Left kidney (tissue), 2 donors: ENCODE results near the gene ARHGEF26. TPM values are rescaled to one million over a fixed set of nuclear protein-coding genes. Genes with fewer than 3 reads are reported as not detected.

Experiments
- DNase-seq: peaks from one replicate; pipeline ENCODE4 v3.0.0-alpha.2; 2013
- polyA plus RNA-seq: library from polyadenylated mRNA; unstranded; fragments of 120-200 nt; gene quantifications from one replicate; pipeline ENCODE4 v1.2.1, GENCODE V29; 2013; ENCODE audit not compliant: insufficient read length

Gene ARHGEF26
- polyA plus RNA-seq, 1 donor: 20.1 TPM

DNA sequence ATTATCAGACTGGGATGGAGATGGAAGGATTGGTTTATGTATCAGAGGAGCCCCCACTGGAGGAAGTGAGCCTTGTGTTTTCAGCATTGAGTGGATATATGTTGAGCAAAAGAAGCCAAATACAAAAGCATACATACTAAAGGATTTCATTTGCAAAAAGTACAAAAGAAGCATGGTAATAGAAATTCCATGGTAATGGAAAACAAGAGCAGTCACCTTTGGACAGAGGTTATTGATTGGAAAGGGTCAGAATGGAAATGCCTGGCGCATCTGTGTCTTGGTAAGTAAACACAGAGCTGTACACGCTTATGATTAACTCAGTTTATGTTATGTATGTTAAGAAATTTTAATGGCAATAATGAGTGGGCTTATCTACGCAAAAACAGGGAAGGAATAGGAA is 130.4 kb downstream of the ARHGEF26 start:
- no peak for DNase-seq

- DNase-seq: peak; percentile 89
Measured at GRCh38 chr3:154252759-154253638, 131.8 kb downstream of the ARHGEF26 start.

DNA sequence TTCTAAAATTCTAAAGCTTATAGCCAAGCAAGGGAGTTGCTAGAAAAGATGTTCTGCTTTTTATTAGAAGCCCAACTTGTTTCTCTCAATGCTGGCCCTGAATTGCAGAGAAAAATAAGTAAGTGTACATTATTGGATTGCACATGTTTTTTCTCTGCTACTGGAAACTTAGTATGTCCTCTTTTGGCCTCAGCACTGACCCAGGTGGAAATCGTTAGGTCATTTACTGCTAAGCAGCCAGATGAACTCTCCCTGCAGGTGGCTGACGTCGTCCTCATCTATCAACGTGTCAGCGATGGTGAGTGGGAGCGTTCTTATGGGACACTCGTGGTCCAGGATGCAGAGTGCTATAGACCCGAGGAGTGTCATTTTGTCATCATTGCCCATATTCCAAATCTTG is 133.3 kb downstream of the ARHGEF26 start:
- no peak for DNase-seq

DNA sequence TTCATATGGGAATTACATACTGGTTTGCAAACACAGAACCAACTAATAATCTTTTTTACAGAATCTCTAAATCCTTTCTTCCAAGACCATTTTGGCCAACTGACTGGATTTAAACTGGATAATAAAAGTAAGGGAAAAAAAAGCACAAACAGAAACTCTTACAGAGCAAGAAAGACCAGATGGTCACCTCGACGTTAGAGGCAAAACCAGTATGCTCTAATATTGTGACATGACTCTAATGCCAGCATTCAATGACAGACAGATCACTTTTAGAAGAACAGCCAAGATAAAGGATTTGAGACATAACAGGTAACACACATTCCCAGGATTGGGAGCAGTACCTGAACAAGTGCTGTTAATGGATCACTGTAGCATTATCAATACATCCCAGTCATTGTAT is 152.2 kb downstream of the ARHGEF26 start:
- no peak for DNase-seq

DNA sequence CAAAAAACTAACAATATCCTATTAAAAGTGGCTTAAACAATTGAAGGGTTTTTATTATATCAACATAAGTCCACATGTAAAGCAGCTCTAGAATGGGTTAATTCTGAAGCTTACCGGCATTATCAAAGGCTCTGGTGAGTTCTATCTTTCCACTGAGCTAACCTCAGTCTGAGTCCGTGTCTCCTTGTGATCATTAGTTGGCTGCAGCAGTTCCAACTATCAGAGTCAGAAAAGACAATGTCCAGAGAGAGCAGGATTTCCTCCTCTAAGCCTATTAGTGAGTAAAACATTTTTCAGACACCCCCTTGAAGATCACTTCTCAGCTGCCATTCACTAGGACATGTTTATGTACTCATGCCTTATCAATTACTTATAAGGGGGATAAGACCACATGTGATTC is 153.2 kb downstream of the ARHGEF26 start:
- DNase-seq: no peak

DNA sequence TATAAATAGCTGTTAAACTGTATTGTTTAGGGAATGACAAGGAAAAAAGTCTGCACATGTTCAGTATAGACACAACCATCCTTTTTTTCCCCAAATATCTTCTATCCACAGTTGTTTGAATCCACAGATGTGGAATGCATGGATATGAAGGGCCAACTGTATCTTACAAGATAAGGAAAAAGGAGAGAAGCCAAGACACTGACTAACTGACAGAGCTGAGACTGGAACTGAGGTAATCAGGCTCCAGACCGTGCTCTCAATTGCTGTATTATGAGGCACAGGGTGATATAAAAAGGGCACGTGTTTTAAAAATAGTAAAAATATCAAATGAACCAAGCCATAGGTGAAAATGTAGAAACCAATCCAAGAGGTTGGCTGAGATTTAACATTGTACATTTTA is 154.1 kb downstream of the ARHGEF26 start:
- no peak for DNase-seq

DNA sequence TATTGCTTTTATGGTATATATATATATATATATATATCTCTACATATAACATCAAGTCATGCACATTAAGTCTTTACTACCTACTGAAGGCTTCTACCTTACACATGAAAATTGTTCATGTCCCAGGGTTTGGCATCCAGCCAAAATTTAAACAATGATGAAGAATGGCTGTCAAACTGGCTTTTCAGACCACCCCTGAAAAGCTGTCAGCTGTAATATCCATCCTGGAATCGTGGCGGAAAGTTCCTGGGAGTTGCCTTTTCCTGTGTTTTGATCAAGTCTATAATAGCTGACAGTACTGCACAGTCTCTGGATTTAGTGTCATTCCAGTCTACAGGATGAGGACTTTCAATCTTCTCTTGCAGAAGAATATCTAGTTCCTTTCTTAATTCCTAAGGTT is 154.8 kb downstream of the ARHGEF26 start:
- no peak for DNase-seq

DNA sequence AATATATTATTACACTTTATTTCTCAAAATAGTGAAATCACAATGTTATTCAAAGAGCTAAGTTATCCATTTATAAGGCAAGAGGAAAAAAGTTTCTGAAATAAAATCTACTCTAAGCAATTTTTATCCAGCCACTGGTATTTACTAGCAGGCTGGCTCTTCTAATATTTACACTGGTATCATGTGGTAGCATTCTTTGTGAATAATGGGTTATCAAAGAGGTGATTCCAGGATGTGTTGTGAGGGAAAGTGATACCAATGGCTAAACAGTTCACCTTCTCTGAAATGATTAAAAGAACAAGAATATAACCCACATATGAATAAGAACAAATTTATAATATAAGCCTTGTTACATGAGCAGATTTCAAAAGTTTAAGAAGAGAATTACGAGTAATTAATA is 159.0 kb downstream of the ARHGEF26 start:
- DNase-seq: no peak

- DNase-seq: no peak
Measured at GRCh38 chr3:154285221-154285620, 164.0 kb downstream of the ARHGEF26 start.

DNA sequence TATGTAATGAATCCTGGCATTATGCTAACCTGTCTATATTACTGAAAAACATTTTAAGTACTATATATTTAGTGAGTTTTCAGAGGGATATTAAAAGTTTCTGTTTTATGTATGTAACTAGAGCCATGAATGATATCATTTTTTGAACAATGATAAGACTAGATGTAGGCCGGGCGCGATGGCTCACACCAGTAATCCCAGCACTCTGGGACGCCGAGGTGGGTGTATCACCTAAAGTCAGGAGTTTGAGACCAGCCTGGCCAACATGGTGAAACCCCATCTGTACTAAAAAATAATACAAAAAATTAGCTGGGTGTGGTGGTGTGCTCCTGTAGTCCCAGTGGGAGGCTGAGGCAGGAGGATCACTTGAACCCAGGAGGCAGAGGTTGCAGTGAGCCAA is 169.0 kb downstream of the ARHGEF26 start:
- no peak for DNase-seq

DNA sequence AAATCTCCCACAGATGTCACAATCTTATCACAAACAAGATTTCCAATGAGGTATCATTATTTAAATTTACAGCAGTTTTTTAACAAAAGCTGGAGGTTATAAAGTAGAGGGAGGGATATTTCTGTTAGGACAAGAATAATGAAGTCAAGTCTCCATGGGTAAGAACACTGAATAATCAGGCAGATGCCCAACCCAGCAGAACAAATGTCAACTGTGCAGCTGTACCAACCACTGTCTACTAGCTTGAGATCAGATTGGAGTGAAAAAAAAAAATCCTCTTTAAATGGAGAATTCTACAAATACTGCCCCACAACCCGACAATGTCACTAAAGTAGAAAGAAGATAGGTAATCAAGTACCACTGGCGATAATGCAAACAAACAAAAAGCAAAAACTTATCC is 172.8 kb downstream of the ARHGEF26 start:
- no peak for DNase-seq

- DNase-seq: no peak
Measured at GRCh38 chr3:154301561-154301960, 180.4 kb downstream of the ARHGEF26 start.

DNA sequence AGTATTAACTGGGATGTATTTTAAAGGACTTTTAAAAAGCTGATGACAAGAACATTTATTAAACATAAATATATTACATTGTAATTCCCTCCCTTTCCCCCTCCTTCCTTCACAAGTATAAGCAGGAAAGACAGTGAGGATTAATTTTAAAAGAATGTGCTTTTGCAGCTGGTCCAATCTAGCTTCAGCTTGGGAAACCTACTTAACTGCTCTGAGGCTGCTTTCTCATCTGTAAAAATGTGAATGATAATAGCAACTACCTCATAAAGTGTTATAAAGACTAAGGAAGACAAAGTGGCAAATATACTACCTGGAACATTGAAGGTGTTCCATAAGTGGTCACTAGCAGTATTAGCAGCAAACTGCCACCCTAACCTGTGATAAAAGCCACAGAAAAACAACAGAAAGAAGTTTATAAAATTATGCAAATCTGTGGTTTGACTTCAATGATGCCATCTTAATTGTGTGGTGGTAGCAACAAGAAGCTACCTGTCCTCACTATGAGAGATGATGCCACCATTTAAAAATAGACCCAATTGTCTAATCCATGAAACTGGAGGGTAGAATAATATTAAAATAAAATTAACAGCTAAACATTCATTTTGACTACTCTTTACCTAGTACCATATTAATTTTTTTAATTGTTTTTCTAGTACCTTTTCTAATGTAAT is 183.1 kb downstream of the ARHGEF26 start:
- no peak for DNase-seq

GRCh38 chr3:154304936-154305335 is 183.7 kb downstream of the ARHGEF26 start:
- DNase-seq: no peak

- no peak for DNase-seq
Measured at GRCh38 chr3:154307363-154307762, 186.2 kb downstream of the ARHGEF26 start.

Other genes with a start within 250 kb of the ARHGEF26 start
- 98.7 TPM for gene DHX36, start 203.1 kb downstream of the ARHGEF26 start, polyA plus RNA-seq